Measurements from ENCODE around the gene TMEM253. TPM values are rescaled to one million over a fixed set of nuclear protein-coding genes. Genes with fewer than 3 reads are reported as not detected.

TMEM253 gene
- total and polyA plus RNA-seq, 4 donors = 0.14 to 0.25 (median 0.19) TPM; not detected in 1

GRCh38 chr14:21084998-21085853 is 15.6 kb upstream of the TMEM253 start (continued):
- TF ChIP-seq REST (IDR thresholded peaks at IDR 0.05) (no peak), FOXA2 (IDR thresholded peaks at IDR 0.05) (peak; percentile 23), HNF4A (conservative IDR thresholded peaks at IDR 0.05) (peak; percentile 73 to 81), RAD21 (IDR thresholded peaks at IDR 0.05) (peak; percentile 50 to 52)

GRCh38 chr14:21086908-21087293 is 14.0 kb upstream of the TMEM253 start:
- Histone ChIP-seq H3K27ac (ENCODE audit: low read depth in 1 of 2, low read length in 2 of 2) (no peak overlapping the region), H3K9me3 (ENCODE audit: control insufficient read depth in 4 of 4, low read length in 3 of 4) (no peaks in the 10 kb centered on the region), H3K9ac (ENCODE audit: low read depth in 1 of 2, low read length in 2 of 2) (no peak overlapping the region), H3K4me3 (ENCODE audit: low read depth in 1 of 3, low read length in 3 of 3) (no peak overlapping the region), H3K36me3 (ENCODE audit: control insufficient read depth in 4 of 4, insufficient read depth in 3 of 4, low read depth in 1 of 4, low read length in 3 of 4) (peaks cover 15 to 49% (median 36%) of the 10 kb centered on the region in 4 donors), H3K4me1 (ENCODE audit: control insufficient read depth in 4 of 4, insufficient read depth in 4 of 4, low read length in 3 of 4) (peaks cover 9 to 29% (median 18%) of the 10 kb centered on the region in 4 donors), H3K27me3 (ENCODE audit: control insufficient read depth in 4 of 4, insufficient read depth in 4 of 4, low read length in 3 of 4) (no peaks in the 10 kb centered on the region)
- WGBS = 90% methylated on average over 4 of the region's 4 CpGs
- DNase-seq (ENCODE audit: low spot score) = no peak
- no peak for TF ChIP-seq YY1 (IDR thresholded peaks at IDR 0.05)
- TF ChIP-seq REST (IDR thresholded peaks at IDR 0.05) = no peak
- TF ChIP-seq HNF4G (IDR thresholded peaks at IDR 0.05) = no peak
- TF ChIP-seq JUND (IDR thresholded peaks at IDR 0.05) = no peak
- no peak for TF ChIP-seq RAD21 (IDR thresholded peaks at IDR 0.05)
- TF ChIP-seq SP1 (IDR thresholded peaks at IDR 0.05) = no peak
- TF ChIP-seq CTCF (IDR thresholded peaks at IDR 0.05; ENCODE audit: low read depth, low read length, missing input control) = no peak
- TF ChIP-seq TAF1 (conservative IDR thresholded peaks at IDR 0.05) = no peak
- no peak for TF ChIP-seq NR2F2 (IDR thresholded peaks at IDR 0.05)
- TF ChIP-seq HNF4A (conservative IDR thresholded peaks at IDR 0.05) = no peak
- no peak for TF ChIP-seq FOXA1 (IDR thresholded peaks at IDR 0.05)
- no peak for TF ChIP-seq EGR1 (IDR thresholded peaks at IDR 0.05; ENCODE audit: low read depth in 2 of 2)
- no peak for TF ChIP-seq ZBTB33 (IDR thresholded peaks at IDR 0.05)
- TF ChIP-seq RXRA (IDR thresholded peaks at IDR 0.05) = no peak
- TF ChIP-seq MAX (IDR thresholded peaks at IDR 0.05) = no peak
- no peak for TF ChIP-seq FOXA2 (IDR thresholded peaks at IDR 0.05)
- no peak for TF ChIP-seq ATF3 (IDR thresholded peaks at IDR 0.05)
- TF ChIP-seq GABPA (IDR thresholded peaks at IDR 0.05 in 1 of 2, conservative IDR thresholded peaks at IDR 0.05 in 1 of 2) = no peak

Data from liver (tissue), 9 donors.